T-helper 1 cell treated with Interleukin-12 subunit alpha and Interleukin-12 subunit beta and Interleukin-4 antibody, amounts not matched to agents 30 ng/mL and 1 ng/mL, for 36 hours (primary cell): Measurements from ENCODE around the gene CTNNBIP1. TPM values are rescaled to one million over a fixed set of nuclear protein-coding genes. Genes with fewer than 3 reads are reported as not detected.

ENCODE experiments used
- intact Hi-C: fragments of 100-400 bp; cut with micrococcal nuclease; formaldehyde crosslinking; loops from one replicate; pipeline ENCODE4 v1.15.1; 2024
- total RNA-seq: library from RNA; stranded (reverse); gene quantifications from 2 replicates; pipeline ENCODE4 v1.2.3, GENCODE V29; 2022

The CTNNBIP1 gene
- total RNA-seq, 1 donor from 2014 or later, result 7.4 TPM

- intact Hi-C loops, result no loop called here
Observed at GRCh38 chr1:9859281-9860014, 50.6 kb downstream of the CTNNBIP1 start.

GRCh38 chr1:9858293-9859035, 51.6 kb downstream of the CTNNBIP1 start:
- intact Hi-C loops, result no loop called here

- intact Hi-C loops, result no loop called here
Observed at GRCh38 chr1:9855186-9855585, 54.9 kb downstream of the CTNNBIP1 start.

GRCh38 chr1:9853249-9853595, 56.8 kb downstream of the CTNNBIP1 start:
- intact Hi-C loops, result no loop called here

GRCh38 chr1:9852410-9853248, 57.4 kb downstream of the CTNNBIP1 start:
- intact Hi-C loops, result no loop called here

- intact Hi-C loops, result no loop called here
Observed at GRCh38 chr1:9852004-9852403, 58.1 kb downstream of the CTNNBIP1 start.

- intact Hi-C loops, result no loop called here
Observed at GRCh38 chr1:9850442-9851162, 59.5 kb downstream of the CTNNBIP1 start.

- intact Hi-C loops, result no loop called here
Observed at GRCh38 chr1:9849691-9850441, 60.2 kb downstream of the CTNNBIP1 start.

- intact Hi-C loops, result no loop called here
Observed at GRCh38 chr1:9848022-9848421, 62.0 kb downstream of the CTNNBIP1 start.

- intact Hi-C loops, result no loop called here
Observed at GRCh38 chr1:9847269-9847668, 62.8 kb downstream of the CTNNBIP1 start.

GRCh38 chr1:9846611-9847171, 63.4 kb downstream of the CTNNBIP1 start:
- intact Hi-C loops, result no loop called here

GRCh38 chr1:9845914-9846313, 64.2 kb downstream of the CTNNBIP1 start:
- intact Hi-C loops, result no loop called here

GRCh38 chr1:9844756-9845155, 65.3 kb downstream of the CTNNBIP1 start:
- intact Hi-C loops, result no loop called here

GRCh38 chr1:9844106-9844505, 66.0 kb downstream of the CTNNBIP1 start:
- intact Hi-C loops, result no loop called here

GRCh38 chr1:9843576-9843945, 66.5 kb downstream of the CTNNBIP1 start:
- intact Hi-C loops, result no loop called here

GRCh38 chr1:9842781-9843575, 67.1 kb downstream of the CTNNBIP1 start:
- intact Hi-C loops, result no loop called here

- intact Hi-C loops, result no loop called here
Observed at GRCh38 chr1:9842073-9842711, 67.9 kb downstream of the CTNNBIP1 start.

GRCh38 chr1:9841460-9841859, 68.6 kb downstream of the CTNNBIP1 start:
- intact Hi-C loops, result no loop called here

- intact Hi-C loops, result no loop called here
Observed at GRCh38 chr1:9840176-9840575, 69.9 kb downstream of the CTNNBIP1 start.
